Measurements from ENCODE around the gene DGKI. TPM values are rescaled to one million over a fixed set of nuclear protein-coding genes. Genes with fewer than 3 reads are reported as not detected.

The DGKI gene
- total RNA-seq, 1 experiment from 2014 or later: 0.39 TPM

GRCh38 chr7:137564677-137565076 is 282.1 kb downstream of the DGKI start:
- Histone ChIP-seq H3K4me3 (ENCODE audit: low read depth, low read length, poor library complexity, severe bottlenecking) (no peak overlapping the region), H3K9me3 (ENCODE audit: low read depth, low read length, poor library complexity, severe bottlenecking) (no peaks in the 10 kb centered on the region), H3K27me3 (replicated peaks; ENCODE audit: insufficient read depth, low read depth, low read length, poor library complexity) (no peaks in the 10 kb centered on the region), H3K4me1 (ENCODE audit: insufficient read depth, low read length, poor library complexity, severe bottlenecking) (no peaks in the 10 kb centered on the region), H3K27ac (ENCODE audit: low read depth, low read length, poor library complexity, severe bottlenecking) (no peak overlapping the region), H3K36me3 (ENCODE audit: insufficient read depth, low read length, poor library complexity, severe bottlenecking) (no peaks in the 10 kb centered on the region)
- no peak for DNase-seq (ENCODE audit: low spot score)
- ChIA-PET CTCF (no interaction called here), POLR2A (ENCODE audit: low non-redundant PET) (no interaction called here)
- BruUV-seq (replicated peaks): no TSS peak
- TF ChIP-seq CTCF (conservative IDR thresholded peaks at IDR 0.05; ENCODE audit: low read depth, low read length): no peak
- TF ChIP-seq EZH2 (IDR thresholded peaks at IDR 0.05; ENCODE audit: borderline replicate concordance, low read depth, low read length, poor library complexity, severe bottlenecking): no peak
- intact Hi-C loops (cut with micrococcal nuclease; ENCODE audit: unreplicated experiment): no loop called here

GRCh38 chr7:137563981-137564380 is 282.8 kb downstream of the DGKI start:
- no peak for TF ChIP-seq CTCF (conservative IDR thresholded peaks at IDR 0.05; ENCODE audit: low read depth, low read length)
- no peak for TF ChIP-seq EZH2 (IDR thresholded peaks at IDR 0.05; ENCODE audit: borderline replicate concordance, low read depth, low read length, poor library complexity, severe bottlenecking)
- H3K27me3 ChIP-seq (replicated peaks; ENCODE audit: insufficient read depth, low read depth, low read length, poor library complexity): no peaks in the 10 kb centered on the region
- ChIA-PET POLR2A (ENCODE audit: low non-redundant PET) (no interaction called here), CTCF (no interaction called here)
- no peaks in the 10 kb centered on the region for H3K9me3 ChIP-seq (ENCODE audit: low read depth, low read length, poor library complexity, severe bottlenecking)
- H3K4me3 ChIP-seq (ENCODE audit: low read depth, low read length, poor library complexity, severe bottlenecking): no peak overlapping the region
- H3K27ac ChIP-seq (ENCODE audit: low read depth, low read length, poor library complexity, severe bottlenecking): no peak overlapping the region
- no peak for DNase-seq (ENCODE audit: low spot score)
- no peaks in the 10 kb centered on the region for H3K4me1 ChIP-seq (ENCODE audit: insufficient read depth, low read length, poor library complexity, severe bottlenecking)
- H3K36me3 ChIP-seq (ENCODE audit: insufficient read depth, low read length, poor library complexity, severe bottlenecking): no peaks in the 10 kb centered on the region
- BruUV-seq (replicated peaks): no TSS peak
- intact Hi-C loops (cut with micrococcal nuclease; ENCODE audit: unreplicated experiment): no loop called here

GRCh38 chr7:137547485-137547884 is 299.3 kb downstream of the DGKI start:
- DNase-seq (ENCODE audit: low spot score): no peak
- BruUV-seq (replicated peaks): no TSS peak
- no peaks in the 10 kb centered on the region for H3K4me1 ChIP-seq (ENCODE audit: insufficient read depth, low read length, poor library complexity, severe bottlenecking)
- TF ChIP-seq EZH2 (IDR thresholded peaks at IDR 0.05; ENCODE audit: borderline replicate concordance, low read depth, low read length, poor library complexity, severe bottlenecking): no peak
- H3K4me3 ChIP-seq (ENCODE audit: low read depth, low read length, poor library complexity, severe bottlenecking): no peak overlapping the region
- H3K27me3 ChIP-seq (replicated peaks; ENCODE audit: insufficient read depth, low read depth, low read length, poor library complexity): no peaks in the 10 kb centered on the region
- intact Hi-C loops (cut with micrococcal nuclease; ENCODE audit: unreplicated experiment): no loop called here
- ChIA-PET CTCF (no interaction called here), POLR2A (ENCODE audit: low non-redundant PET) (no interaction called here)
- H3K9me3 ChIP-seq (ENCODE audit: low read depth, low read length, poor library complexity, severe bottlenecking): no peaks in the 10 kb centered on the region
- no peaks in the 10 kb centered on the region for H3K36me3 ChIP-seq (ENCODE audit: insufficient read depth, low read length, poor library complexity, severe bottlenecking)
- H3K27ac ChIP-seq (ENCODE audit: low read depth, low read length, poor library complexity, severe bottlenecking): no peak overlapping the region

- intact Hi-C loops (cut with micrococcal nuclease; ENCODE audit: unreplicated experiment): no loop called here
- DNase-seq (ENCODE audit: low spot score): no peak
- Histone ChIP-seq H3K36me3 (ENCODE audit: insufficient read depth, low read length, poor library complexity, severe bottlenecking) (no peaks in the 10 kb centered on the region), H3K4me3 (ENCODE audit: low read depth, low read length, poor library complexity, severe bottlenecking) (no peak overlapping the region), H3K27ac (ENCODE audit: low read depth, low read length, poor library complexity, severe bottlenecking) (no peak overlapping the region), H3K27me3 (replicated peaks; ENCODE audit: insufficient read depth, low read depth, low read length, poor library complexity) (no peaks in the 10 kb centered on the region), H3K9me3 (ENCODE audit: low read depth, low read length, poor library complexity, severe bottlenecking) (no peaks in the 10 kb centered on the region), H3K4me1 (ENCODE audit: insufficient read depth, low read length, poor library complexity, severe bottlenecking) (no peaks in the 10 kb centered on the region)
- ChIA-PET POLR2A (ENCODE audit: low non-redundant PET) (no interaction called here), CTCF (no interaction called here)
- no TSS peak for BruUV-seq (replicated peaks)
- TF ChIP-seq EZH2 (IDR thresholded peaks at IDR 0.05; ENCODE audit: borderline replicate concordance, low read depth, low read length, poor library complexity, severe bottlenecking): no peak
Measured at GRCh38 chr7:137546671-137547070, 300.1 kb downstream of the DGKI start.
